ENCODE measurements around the gene BOD1.

Gene BOD1

DNA sequence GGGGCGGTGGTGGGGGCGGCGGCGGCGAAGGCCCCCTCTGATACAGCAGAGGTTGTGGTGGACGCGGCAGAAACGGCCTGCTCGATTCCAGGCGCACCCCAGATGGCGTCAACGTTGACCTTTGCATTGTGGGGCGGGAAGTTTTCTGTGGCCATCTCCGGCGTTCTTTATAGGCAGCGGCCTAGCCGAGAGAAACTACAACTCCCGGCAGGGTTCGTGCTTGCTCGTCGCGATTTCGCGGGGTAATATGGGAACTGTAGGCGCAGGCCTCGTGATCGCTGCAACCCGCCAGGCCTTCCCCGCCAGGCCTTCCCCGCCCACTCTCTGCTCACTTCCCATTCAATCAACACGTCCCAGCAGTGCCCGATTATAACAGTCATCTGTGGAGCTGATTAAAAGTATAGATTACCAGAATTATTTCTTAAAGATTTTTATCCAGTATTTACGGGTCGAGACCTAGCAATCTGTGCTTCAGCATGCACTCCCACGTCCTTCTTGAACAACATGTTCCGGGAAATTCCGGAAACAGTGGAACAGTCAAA lies at the start of gene BOD1:
Gene BOD1 (minus strand): TSS at position 74 of the 542 bp plus-strand sequence. CDS start 214 bp downstream, outside the sequence.
- peak; percentile 89 to 95 (median 89) for DNase-seq (ENCODE audit: low read depth in 2 of 3, low spot score in 1 of 3)

- DNase-seq (ENCODE audit: low read depth in 2 of 3, low spot score in 1 of 3), result no peak
Measured at GRCh38 chr5:173665326-173665725, 48.9 kb upstream of the BOD1 start.

DNA sequence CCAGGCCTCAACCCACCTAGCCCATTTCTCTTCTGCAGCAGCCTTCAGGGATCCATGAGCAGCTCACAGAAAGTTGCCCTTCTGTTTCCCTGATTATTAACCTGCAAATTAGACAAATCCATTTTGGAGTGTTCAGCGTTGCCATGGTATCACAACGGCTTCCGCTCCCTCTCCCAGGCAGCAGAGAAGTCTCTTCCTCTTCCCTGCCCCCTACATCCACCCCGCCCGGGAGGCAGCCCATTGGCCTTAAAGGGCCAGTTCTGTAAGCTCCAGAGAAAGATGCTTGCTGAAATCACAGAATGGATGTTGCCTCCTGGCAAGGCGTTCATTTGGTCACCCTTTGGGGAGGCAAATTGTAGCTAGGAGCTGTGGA lies 47.7 kb upstream of the BOD1 start:
- DNase-seq (ENCODE audit: low read depth in 2 of 3, low spot score in 1 of 3), result no peak

DNA sequence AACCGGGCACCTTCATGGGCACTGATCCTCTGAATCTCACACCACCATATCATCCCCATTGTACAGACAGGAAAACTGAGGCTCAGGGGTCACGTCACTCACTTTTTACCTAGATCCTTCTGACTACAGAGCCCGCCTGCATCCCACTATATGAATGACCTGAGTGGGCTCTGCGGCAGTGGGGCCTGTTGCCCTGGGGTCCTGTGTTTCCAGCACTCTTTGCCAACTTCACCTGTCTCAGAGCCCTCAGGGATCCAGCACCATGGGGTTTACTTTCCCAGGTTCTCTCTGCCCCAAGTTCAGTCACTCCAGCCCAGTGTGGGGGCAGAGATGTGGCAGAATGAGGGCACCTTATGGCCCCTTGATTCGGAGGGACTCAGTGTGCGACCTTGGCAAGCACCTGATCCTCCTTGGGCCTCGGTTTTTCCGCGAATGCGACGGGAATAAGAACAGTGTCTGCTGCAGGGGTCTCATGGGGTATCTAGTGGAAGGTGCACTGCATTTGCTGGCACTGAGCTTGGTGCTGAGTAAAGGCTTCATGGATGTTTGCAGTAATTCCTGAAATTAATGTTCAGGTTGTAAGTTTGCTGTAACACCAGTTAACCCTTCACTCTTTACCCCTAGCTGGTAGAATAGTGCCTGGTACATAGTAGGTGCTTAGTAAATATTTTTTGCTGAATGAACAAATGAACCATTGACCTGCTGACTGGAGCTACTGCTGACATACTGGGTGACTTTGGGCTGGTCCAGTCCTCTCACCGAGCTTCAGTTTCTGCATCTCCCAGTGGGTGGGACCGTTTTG lies 47.1 kb upstream of the BOD1 start:
- DNase-seq (ENCODE audit: low read depth in 2 of 3, low spot score in 1 of 3), result no peak

DNA sequence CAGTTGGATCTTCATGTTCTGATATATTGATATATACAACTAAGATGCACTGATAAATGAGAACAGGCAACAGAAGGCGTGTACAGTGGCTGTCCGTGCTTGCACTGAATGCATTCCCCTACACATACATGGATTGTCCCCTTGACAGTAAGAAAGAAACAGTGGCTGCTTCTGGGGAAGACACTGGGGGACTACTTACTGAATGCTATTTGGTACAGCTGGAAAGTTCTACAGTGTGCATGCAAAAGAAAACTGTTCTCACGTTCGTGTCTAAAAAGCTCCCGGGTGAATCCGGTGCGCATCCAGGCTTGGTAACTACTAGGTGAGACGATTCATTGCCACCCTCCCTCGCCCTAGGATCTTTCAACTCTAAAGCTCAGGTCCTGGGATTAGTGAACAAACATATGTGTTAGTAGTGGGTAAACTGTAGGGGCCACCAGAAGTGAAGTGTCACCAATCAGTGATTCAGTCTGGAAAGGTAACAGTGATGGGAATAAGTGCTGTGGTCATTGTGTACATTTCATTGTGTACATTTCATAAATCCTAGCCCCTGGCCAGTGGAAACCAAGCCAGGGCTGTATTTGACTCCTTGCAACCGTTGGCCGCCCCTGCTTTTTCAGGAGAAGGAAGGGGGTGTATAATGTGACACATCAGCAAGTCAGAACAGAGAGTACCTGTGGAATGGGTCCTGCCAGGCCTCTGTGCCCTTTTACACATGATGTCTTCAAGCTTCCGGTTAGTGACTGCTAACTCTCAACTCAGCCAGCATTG lies 46.3 kb upstream of the BOD1 start:
- no peak for DNase-seq (ENCODE audit: low read depth in 2 of 3, low spot score in 1 of 3)

- DNase-seq (ENCODE audit: low read depth in 2 of 3, low spot score in 1 of 3), result no peak
Measured at GRCh38 chr5:173660481-173661280, 44.2 kb upstream of the BOD1 start.

- no peak for DNase-seq (ENCODE audit: low read depth in 2 of 3, low spot score in 1 of 3)
Measured at GRCh38 chr5:173659423-173659822, 43.0 kb upstream of the BOD1 start.

- no peak for DNase-seq (ENCODE audit: low read depth in 2 of 3, low spot score in 1 of 3)
Measured at GRCh38 chr5:173657741-173658356, 41.4 kb upstream of the BOD1 start.

DNA sequence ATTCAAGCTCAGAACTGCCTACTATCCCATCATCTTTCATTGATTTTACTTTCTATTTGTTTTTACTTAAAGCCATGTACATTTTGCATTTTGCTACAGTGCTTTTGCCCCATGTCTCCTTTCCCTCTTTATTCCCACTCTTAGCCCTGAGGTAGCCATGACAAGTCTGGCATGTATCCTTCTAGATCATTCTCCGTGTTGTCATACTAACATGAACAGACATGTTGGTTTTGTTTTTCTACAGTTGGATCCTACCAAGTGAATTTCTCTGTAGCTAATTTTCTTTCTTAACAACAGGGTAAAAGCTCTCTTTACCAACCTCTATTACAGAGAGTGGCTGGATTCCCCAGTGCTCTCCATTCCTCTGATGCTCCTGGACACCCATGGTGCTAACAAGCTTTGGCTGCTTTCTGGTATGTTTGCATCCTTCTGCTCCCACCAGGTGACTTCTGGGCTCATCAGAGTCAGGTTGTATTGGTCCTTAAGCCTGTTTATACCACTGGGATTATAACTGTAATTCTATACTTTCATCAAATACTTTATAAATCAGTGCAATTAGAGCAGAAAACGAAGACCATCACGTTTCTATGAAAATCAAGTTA lies 38.8 kb upstream of the BOD1 start:
- no peak for DNase-seq (ENCODE audit: low read depth in 2 of 3, low spot score in 1 of 3)

DNA sequence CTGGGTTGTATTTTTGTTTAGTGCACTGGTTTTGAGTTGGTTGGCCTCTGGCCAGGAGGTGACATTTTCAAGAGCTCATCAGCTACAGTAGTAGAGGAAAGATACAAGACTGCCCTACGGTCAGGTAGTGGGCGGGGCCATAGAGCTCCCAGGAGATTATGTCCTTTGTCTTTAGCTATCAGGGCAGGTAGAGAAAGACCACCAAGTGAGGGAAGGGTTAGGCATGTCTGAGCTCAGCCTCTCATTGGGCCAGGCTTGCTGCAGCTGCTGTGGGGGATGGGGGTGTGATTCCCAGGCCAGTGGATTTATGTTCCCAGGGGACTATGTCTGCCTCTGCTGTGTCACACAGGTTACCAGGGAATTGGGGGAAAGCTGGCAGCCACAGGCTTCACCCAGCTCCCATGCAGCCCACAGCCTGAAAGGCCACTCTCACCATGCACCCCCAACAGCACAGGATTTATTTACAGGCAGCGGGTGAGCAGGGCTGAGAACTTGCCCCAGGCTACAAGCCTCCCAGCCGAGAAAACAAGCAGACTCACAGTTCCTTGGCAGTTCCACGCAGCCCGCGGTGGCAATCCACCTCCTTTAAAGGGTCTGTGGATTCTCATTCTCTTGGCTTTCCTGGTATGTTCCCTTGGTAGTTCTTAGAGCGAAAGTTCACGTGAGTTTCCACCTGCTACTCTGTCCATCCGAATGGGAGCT lies 37.5 kb upstream of the BOD1 start:
- DNase-seq (ENCODE audit: low read depth in 2 of 3, low spot score in 1 of 3), result no peak

DNA sequence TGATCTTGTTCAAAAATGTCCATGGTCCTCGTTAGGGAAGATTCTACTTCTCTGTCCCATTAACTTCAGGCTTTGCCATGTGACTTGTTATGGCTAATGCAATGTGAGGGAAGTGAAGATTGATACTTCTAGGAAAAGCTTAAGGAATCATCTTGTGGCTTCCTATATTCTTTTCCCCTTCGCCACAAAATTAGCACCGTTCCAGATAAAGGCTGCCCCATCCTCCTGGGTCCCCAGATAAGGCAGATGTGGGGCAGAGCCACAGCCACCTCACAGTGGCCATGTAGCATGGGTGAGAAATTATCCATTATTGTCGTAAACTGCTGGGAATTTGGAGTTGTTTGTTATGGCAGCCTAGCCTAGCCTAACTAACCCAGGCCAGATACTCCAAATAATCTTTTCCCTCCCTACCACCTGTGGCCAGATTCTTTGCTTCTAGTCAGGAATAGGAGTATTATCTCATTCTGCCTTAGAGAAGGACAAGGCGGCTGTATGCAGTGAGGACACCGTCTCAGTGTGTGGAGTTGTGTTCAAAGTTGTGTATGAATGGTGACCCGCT lies 31.9 kb upstream of the BOD1 start:
- DNase-seq (ENCODE audit: low read depth in 2 of 3, low spot score in 1 of 3), result no peak

- no peak for DNase-seq (ENCODE audit: low read depth in 2 of 3, low spot score in 1 of 3)
Measured at GRCh38 chr5:173646692-173647091, 30.2 kb upstream of the BOD1 start.

- no peak for DNase-seq (ENCODE audit: low read depth in 2 of 3, low spot score in 1 of 3)
Measured at GRCh38 chr5:173645890-173646574, 29.6 kb upstream of the BOD1 start.

DNA sequence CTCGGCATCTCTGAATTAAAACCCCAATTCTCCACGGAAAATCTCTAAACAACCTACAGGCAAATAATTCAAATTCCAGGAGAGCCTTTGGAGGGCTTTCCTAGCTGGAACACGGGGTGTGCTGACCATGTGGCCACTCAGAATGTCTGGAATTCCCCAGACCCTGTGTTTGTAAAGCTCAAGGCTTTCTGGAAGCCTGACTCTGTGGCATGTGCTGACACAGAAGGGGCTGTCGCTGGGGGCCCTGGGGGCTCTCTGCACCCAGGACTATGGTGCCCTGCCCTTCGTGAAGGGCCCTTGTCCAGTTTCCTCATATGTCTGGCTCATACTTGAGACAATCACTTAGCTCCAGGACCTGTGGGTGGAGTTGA lies 29.0 kb upstream of the BOD1 start:
- DNase-seq (ENCODE audit: low read depth in 2 of 3, low spot score in 1 of 3), result no peak

DNA sequence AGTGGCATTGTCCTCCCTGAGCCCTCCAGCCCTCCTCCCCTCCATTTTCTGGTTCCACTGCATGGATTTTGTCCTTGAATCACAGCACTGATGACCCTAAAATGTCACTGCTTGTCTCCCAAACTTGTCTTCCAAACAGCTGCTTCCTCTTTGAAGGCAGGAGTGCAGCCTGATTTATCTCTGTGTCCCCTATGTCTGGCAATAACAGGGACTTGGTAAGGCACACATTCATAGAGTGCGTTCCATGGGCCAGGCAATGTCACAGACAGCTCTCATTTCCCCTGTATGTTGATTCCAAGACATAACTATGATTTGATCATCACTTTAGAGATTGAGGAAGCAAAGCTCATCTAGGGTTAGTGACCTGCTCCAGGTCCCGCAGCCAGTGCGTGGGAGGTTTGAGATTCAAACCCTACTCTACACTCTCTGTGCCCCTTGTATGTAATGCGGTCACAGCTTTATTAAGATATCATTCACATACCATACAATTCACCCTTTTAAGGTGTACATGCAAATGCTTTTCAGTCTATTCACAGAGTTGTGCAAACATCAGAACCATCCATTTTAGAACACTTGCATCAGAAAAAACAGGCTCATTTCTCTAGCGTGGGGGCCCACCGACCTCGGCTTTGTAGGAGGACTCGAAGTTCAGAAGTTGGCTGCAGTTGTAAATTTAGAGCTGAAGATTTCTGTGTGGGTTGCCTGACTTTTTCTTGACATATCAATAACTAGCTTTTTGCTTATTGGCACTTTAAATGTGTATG lies 28.4 kb upstream of the BOD1 start:
- DNase-seq (ENCODE audit: low read depth in 2 of 3, low spot score in 1 of 3), result no peak

DNA sequence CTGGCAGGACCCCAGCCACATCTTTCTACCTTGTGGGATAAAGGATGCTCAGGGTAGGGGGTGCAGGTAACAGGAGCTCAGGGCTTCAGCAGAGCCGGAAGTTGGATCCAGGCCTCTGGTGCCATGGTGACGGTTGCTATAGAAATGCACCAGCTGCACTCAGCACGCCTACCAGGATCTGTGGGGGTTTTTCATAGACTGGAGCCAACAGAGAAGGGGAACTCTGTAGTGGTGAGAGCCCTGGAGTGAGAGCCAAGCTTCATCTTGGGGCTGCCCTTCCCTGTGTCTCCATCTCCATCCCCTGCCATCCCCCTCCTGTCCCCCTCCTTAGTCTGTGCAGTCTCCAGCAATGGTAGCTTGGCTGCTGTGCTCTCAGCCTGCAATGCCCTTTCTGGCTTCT lies 27.5 kb upstream of the BOD1 start:
- no peak for DNase-seq (ENCODE audit: low read depth in 2 of 3, low spot score in 1 of 3)

GRCh38 chr5:173642895-173643481 lies 26.5 kb upstream of the BOD1 start:
- DNase-seq (ENCODE audit: low read depth in 2 of 3, low spot score in 1 of 3), result no peak

- DNase-seq (ENCODE audit: low read depth in 2 of 3, low spot score in 1 of 3), result no peak
Measured at GRCh38 chr5:173642191-173642816, 25.9 kb upstream of the BOD1 start.

All from stimulated activated CD4-positive, alpha-beta T cell treated with anti-CD3 and anti-CD28 coated beads, Interleukin-12 subunit alpha, Interleukin-12 subunit beta, amount 100 ng/mL, for 48 hours (primary cell).